Measurements from ENCODE around the gene MRM3.
"Not testable (repeated sequence)": the region's sequence is repeated elsewhere in the genome, so short reads cannot be mapped to it uniquely, and the experiment has no call there.

Gene MRM3

DNA sequence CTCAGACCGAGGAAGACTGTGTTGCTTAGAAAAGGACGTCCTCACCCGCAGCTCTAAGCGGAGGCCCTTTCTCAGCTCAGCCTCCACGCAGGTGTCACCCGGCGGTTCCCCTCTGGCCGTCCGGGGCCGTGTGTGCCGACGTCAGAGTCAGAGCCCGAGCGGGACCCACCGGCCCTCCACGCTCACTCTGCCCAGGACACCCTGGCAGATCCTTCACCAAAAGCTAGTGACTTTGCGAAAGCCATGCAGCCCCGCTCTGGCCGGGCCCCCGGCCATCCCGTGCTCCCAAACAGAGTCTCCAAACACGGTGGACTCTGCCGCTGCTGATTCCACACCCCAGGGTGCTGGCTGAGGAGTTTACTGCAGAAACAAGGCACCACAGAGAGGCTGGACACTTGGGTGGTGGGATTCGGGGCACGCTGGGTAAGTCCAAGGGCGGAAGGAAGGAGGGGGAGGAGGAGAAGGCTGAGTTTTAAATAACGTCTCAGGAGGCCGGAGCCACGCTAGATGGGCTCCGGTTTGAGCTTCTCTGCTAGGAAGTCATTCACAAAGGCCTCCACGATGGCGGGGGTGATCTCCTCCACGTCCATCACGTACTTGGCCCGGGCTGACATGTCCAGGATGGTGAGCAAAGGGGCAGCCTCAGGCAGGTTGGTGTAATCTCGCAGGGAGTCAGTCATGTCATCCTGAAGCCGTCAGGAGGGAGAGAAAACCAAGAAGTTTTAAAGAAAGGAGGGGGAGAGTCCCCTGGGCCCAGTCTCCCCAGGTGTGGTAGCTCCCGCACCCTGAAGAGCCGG, 18.5 kb downstream of the MRM3 start:
- H3K27me3 ChIP-seq (ENCODE audit: control insufficient read depth, insufficient read depth, low read length): no peaks in the 10 kb centered on the region
- no peak overlapping the region for H3K4me3 ChIP-seq (ENCODE audit: low read depth, low read length)
- H3K9ac ChIP-seq (ENCODE audit: low read depth, low read length): no peak overlapping the region
- peaks cover 13% of the 10 kb centered on the region for H3K36me3 ChIP-seq (ENCODE audit: control insufficient read depth, insufficient read depth, low read length)
- H3K9me3 ChIP-seq (ENCODE audit: control insufficient read depth, insufficient read depth, low read length): no peaks in the 10 kb centered on the region
- H3K4me1 ChIP-seq (ENCODE audit: control insufficient read depth, insufficient read depth, low read length): no peaks in the 10 kb centered on the region

DNA sequence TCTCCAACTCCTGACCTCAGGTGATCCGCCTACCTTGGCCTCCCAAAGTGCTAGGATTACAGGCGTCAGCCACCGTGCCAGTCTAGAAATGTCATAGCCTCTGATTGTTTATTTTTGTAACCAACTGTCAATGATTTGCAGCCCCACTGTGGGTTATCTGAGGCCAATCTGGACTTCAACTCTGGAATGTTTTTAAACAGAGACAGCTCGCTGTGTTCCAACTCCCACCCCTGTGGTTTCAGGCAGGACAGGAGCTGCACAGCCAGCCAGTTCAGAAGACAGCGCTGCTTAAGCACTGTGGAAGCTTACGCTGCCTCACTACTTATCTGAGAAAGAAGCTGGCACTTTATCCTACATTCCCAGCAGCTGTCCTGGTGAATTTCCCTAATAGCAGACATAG, 19.5 kb downstream of the MRM3 start:
- Histone ChIP-seq H3K9ac (ENCODE audit: low read depth, low read length) (no peak overlapping the region), H3K27me3 (ENCODE audit: control insufficient read depth, insufficient read depth, low read length) (no peaks in the 10 kb centered on the region), H3K9me3 (ENCODE audit: control insufficient read depth, insufficient read depth, low read length) (no peaks in the 10 kb centered on the region), H3K36me3 (ENCODE audit: control insufficient read depth, insufficient read depth, low read length) (peaks cover 13% of the 10 kb centered on the region), H3K4me3 (ENCODE audit: low read depth, low read length) (no peak overlapping the region), H3K4me1 (ENCODE audit: control insufficient read depth, insufficient read depth, low read length) (no peaks in the 10 kb centered on the region)

DNA sequence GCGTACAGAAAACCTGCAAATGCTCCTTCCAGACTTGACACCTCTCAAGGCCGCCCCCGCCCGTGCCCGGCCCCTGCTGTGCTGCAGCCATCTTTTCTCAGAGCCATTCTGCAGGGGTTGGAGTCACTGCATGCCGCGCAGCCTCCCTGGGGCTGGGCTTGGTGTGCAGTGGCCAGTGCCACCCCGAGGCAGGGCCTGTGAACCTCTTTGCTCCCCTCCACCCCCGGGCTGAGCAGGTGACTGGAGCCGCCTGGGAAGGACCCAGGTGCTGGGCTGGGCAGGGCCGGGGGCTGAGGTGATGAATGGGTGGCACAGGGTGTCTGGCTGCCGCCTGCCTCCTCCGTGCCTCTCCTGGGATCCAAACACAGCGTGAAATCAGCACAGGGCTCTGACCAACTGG, 20.3 kb downstream of the MRM3 start:
- H3K4me1 ChIP-seq (ENCODE audit: control insufficient read depth, insufficient read depth, low read length): no peaks in the 10 kb centered on the region
- H3K36me3 ChIP-seq (ENCODE audit: control insufficient read depth, insufficient read depth, low read length): peaks cover 14% of the 10 kb centered on the region
- H3K9me3 ChIP-seq (ENCODE audit: control insufficient read depth, insufficient read depth, low read length): no peaks in the 10 kb centered on the region
- H3K9ac ChIP-seq (ENCODE audit: low read depth, low read length): no peak overlapping the region
- no peak overlapping the region for H3K4me3 ChIP-seq (ENCODE audit: low read depth, low read length)
- H3K27me3 ChIP-seq (ENCODE audit: control insufficient read depth, insufficient read depth, low read length): no peaks in the 10 kb centered on the region

DNA sequence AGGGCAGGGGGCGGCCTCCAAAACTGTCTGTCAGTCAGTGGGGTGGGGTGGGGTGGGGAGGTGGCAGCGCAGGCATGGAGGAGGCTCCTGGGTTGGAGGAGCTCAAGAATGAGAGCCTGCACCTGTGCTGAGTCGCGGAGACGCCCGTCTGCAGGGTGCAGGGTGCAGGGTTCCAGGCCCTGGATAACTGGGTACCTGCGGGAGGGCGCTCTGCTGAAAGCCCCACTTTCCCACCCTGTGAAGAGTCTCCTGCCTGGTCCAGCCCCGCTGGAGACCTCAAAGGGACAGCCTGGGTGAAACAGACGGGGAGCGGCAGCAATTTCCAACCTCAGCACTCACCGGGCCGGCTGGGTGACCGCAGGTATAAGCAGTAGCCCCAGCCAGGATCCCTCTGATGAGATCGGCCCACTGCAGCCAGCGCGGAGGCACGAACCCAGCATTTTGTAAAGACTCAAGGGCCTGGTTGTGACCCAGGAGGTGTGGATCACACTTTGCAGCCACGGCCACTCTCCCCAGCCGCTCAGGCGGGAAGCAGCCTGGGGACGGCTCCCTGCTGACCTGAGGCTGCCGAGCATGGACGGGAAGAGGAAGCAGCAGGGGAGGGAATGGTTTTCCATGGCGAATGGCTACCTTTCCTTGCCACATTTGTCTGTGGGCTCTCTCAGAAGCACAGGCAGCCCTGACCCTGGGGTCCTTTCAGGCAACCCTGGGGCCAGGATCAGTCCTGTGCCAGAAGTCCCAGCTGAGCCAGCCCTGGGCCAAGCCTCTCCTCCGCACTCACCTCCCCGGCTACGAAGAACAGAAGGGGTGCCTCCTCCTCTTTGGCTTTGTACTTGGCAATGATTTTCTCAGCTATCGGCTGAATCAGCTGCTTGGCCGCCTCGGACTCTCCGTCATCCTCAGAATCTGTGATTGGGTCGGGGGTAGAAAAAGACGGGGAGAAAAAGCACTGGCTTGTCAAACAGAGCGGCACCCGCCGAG, 21.0 kb downstream of the MRM3 start:
- peaks cover 20% of the 10 kb centered on the region for H3K36me3 ChIP-seq (ENCODE audit: control insufficient read depth, insufficient read depth, low read length)
- H3K4me1 ChIP-seq (ENCODE audit: control insufficient read depth, insufficient read depth, low read length): no peaks in the 10 kb centered on the region
- H3K4me3 ChIP-seq (ENCODE audit: low read depth, low read length): no peak overlapping the region
- H3K9ac ChIP-seq (ENCODE audit: low read depth, low read length): no peak overlapping the region
- no peaks in the 10 kb centered on the region for H3K9me3 ChIP-seq (ENCODE audit: control insufficient read depth, insufficient read depth, low read length)
- no peaks in the 10 kb centered on the region for H3K27me3 ChIP-seq (ENCODE audit: control insufficient read depth, insufficient read depth, low read length)

DNA sequence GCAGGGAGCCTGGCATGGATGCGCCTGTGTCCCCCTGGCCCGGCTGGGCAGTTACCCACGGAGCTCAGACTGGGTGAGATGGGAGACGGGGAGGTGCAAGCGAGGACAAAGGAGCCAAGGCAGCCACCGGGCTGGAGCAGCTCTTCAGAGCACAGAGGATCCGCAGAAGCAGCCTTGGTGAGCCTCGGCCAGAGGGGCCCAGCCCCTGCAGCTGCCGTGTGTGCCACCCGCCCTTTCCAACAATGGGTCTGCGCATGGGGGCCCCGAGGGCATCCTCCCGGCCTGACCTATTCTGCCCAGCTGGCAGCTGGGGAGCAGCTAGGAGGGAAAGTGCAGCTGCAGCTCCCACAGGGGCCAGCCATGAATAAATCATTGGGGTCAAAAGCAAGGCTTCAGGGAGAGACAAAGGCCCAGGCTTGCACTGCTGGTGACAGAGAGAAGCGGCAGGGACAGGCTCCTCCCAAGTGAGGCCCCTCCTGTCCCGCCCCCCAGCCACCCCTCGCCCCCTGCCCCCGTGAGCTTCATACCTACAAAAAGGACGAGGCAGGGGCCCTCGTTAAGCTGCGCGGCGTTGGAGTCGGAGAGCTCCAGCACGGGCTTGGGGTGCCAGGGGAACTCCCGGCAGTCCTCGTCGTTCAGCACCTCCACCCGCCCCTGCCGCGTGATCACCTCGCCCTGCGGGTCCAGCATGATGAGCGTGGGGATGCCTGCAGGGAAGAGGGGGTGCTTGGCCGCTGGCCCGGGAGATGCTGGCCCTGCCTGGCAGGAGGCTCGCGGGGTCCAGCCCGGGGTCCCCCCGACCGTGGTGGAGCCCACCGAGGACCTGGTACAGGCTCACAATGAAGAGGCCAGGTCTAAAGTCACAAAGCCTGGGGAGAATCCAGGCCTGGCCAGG, 22.6 kb downstream of the MRM3 start:
- Histone ChIP-seq H3K27me3 (ENCODE audit: control insufficient read depth, insufficient read depth, low read length) (no peaks in the 10 kb centered on the region), H3K9me3 (ENCODE audit: control insufficient read depth, insufficient read depth, low read length) (no peaks in the 10 kb centered on the region), H3K4me1 (ENCODE audit: control insufficient read depth, insufficient read depth, low read length) (no peaks in the 10 kb centered on the region), H3K9ac (ENCODE audit: low read depth, low read length) (no peak overlapping the region), H3K4me3 (ENCODE audit: low read depth, low read length) (no peak overlapping the region), H3K36me3 (ENCODE audit: control insufficient read depth, insufficient read depth, low read length) (peaks cover 24% of the 10 kb centered on the region)

DNA sequence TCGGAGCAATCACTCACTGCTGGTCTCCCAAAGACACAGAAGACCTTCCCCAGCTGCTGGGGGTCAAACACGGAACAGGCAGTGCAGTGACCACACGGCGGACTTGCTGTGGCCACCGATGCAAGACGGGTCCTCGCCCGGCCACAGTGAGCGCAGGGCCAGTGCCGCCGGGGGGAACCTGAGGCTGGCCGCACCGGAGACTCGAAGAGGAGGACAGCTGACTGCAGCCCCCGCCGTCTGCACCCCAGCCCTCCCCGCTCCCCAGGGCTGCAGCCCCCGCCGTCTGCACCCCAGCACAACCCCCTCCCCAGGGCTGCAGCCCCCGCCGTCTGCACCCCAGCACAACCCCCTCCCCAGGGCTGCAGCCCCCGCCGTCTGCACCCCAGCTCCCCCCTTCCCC, 23.7 kb downstream of the MRM3 start:
- peaks cover 28% of the 10 kb centered on the region for H3K36me3 ChIP-seq (ENCODE audit: control insufficient read depth, insufficient read depth, low read length)
- not testable (repeated sequence) for H3K4me3 ChIP-seq (ENCODE audit: low read depth, low read length); H3K27me3 ChIP-seq (ENCODE audit: control insufficient read depth, insufficient read depth, low read length); H3K9me3 ChIP-seq (ENCODE audit: control insufficient read depth, insufficient read depth, low read length); H3K9ac ChIP-seq (ENCODE audit: low read depth, low read length); H3K4me1 ChIP-seq (ENCODE audit: control insufficient read depth, insufficient read depth, low read length)

DNA sequence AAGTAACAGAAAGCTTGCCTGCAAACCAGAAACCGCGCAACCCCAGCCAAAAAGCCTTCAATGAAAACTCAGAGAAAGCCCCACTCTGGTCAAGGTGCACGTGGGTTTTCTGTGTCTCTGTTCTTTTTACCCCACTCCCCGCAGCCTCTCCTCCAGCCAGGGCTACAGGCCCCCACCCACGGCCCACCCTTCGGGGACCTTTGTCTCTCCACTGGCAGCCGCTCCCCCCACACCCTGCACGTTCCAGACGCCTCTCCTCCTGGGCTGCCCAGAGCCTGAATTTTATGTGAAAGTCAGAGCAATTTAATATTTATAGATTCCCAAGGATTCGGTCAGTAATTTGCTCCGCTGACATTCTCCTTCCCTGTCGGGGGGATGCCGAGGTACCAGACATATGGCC, 24.2 kb downstream of the MRM3 start:
- Histone ChIP-seq H3K36me3 (ENCODE audit: control insufficient read depth, insufficient read depth, low read length) (peaks cover 28% of the 10 kb centered on the region), H3K4me1 (ENCODE audit: control insufficient read depth, insufficient read depth, low read length) (no peaks in the 10 kb centered on the region), H3K9me3 (ENCODE audit: control insufficient read depth, insufficient read depth, low read length) (no peaks in the 10 kb centered on the region), H3K27me3 (ENCODE audit: control insufficient read depth, insufficient read depth, low read length) (no peaks in the 10 kb centered on the region), H3K9ac (ENCODE audit: low read depth, low read length) (no peak overlapping the region), H3K4me3 (ENCODE audit: low read depth, low read length) (no peak overlapping the region)

DNA sequence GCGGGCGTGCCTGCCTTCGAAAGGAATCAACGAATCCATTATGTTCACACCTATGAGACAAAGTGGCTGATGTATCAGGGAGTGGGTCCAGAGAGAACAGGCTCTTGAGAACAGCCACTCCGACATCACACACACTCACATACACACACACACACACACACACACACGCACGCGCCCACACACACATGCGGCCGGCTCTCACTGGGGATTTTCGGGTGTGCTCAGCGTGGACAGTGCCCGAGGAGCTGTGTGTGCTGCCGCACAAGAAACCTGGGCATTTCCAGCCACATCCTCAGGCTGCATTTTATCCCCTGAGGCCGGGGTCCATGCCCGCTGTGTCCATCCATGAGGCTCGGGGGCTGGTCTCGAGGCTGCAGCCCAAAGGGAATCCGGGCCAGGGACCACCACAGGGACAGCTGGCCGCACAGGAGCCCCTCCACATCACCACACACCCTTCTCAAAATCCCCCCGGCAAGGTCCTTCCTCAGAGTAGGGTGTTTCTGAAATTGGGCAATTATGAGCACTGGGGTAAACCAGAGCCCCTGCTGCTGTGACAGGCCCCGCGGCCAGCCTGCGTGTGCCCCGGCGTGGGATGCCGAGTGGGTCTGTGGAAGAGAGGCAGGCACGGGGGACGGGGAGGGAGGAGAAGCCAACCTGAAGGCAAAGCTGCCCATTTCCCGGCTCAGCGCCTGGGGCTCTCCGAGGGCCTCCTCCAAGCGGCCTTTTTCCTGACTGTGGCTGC, 24.8 kb downstream of the MRM3 start:
- Histone ChIP-seq H3K4me3 (ENCODE audit: low read depth, low read length) (no peak overlapping the region), H3K9ac (ENCODE audit: low read depth, low read length) (no peak overlapping the region), H3K4me1 (ENCODE audit: control insufficient read depth, insufficient read depth, low read length) (no peaks in the 10 kb centered on the region), H3K9me3 (ENCODE audit: control insufficient read depth, insufficient read depth, low read length) (no peaks in the 10 kb centered on the region), H3K36me3 (ENCODE audit: control insufficient read depth, insufficient read depth, low read length) (peaks cover 28% of the 10 kb centered on the region), H3K27me3 (ENCODE audit: control insufficient read depth, insufficient read depth, low read length) (no peaks in the 10 kb centered on the region)

DNA sequence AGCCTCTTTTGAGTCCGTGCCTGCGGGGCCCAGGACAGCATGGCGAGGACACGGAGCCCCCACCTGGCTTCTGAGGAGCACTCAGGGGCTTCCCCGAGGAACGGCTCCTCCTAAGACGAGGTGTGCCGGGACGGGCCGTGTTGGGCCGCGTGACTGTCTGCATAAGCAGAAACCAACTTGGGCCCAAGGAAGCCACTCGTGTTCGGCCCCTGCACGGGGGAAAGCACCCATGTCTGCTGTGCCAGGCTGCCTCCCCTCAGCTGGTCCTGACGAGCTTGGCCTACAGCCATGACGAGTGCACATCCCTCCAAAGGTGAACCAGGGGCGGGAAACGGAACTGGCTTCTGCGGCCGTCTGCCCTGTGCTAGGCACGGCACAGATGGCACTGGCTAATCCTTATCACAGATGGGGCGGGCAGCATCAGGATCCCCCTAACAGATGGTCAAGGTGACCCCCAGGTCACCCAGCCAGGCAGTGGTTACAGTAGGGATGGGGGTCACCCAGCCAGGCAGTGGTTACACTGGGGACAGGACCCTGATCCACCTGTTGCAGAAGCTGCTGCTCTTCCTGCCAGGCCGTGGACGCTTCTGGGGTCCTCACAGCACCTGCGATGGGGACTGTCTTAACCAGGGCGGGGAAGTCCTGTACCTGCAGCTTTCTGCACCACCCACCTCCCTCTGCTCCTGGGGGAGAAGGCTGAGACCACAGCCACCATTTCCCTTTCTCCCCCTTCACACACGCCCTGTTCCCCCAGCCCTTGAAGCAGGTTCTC, 25.6 kb downstream of the MRM3 start:
- no peak overlapping the region for H3K9ac ChIP-seq (ENCODE audit: low read depth, low read length)
- H3K27me3 ChIP-seq (ENCODE audit: control insufficient read depth, insufficient read depth, low read length): no peaks in the 10 kb centered on the region
- no peaks in the 10 kb centered on the region for H3K4me1 ChIP-seq (ENCODE audit: control insufficient read depth, insufficient read depth, low read length)
- peaks cover 35% of the 10 kb centered on the region for H3K36me3 ChIP-seq (ENCODE audit: control insufficient read depth, insufficient read depth, low read length)
- no peaks in the 10 kb centered on the region for H3K9me3 ChIP-seq (ENCODE audit: control insufficient read depth, insufficient read depth, low read length)
- H3K4me3 ChIP-seq (ENCODE audit: low read depth, low read length): no peak overlapping the region

DNA sequence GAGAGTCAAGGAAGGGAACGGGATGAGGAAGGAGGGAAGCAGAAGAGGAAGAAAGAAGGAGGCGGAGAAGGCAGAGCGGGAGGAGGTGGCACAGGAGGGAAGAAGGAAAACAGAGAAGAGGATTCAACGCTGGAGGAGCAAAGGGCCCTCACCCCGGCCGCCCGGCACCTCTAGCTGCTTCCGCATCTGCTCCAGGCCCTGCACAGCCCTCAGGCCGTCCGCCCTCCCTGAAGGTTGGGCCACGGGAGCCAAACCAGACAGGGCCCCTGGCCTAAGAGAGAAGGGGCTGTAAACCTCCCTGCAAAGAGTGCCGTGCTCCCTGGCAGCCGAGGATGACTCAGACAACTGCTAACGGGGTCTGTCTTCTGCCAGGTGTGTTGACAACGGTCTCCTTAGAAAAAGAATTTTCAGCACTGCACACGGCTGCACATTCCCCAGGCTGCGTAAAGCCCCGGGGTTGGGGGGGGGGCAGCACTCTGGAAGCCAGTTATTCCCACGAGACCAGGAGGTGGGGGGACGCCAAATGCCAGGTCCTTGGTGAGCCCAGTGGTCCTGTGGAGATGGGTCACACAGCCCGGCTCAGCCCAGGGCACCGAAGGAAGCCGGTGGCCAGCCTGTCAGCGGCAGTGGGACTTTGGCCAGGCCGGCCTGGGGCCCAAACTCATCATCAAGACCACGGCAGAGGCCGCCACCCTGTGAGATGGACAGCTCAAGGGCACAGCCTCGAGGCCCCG, 29.1 kb downstream of the MRM3 start:
- Histone ChIP-seq H3K4me3 (ENCODE audit: low read depth, low read length) (no peak overlapping the region), H3K27me3 (ENCODE audit: control insufficient read depth, insufficient read depth, low read length) (no peaks in the 10 kb centered on the region), H3K9ac (ENCODE audit: low read depth, low read length) (no peak overlapping the region), H3K4me1 (ENCODE audit: control insufficient read depth, insufficient read depth, low read length) (no peaks in the 10 kb centered on the region), H3K9me3 (ENCODE audit: control insufficient read depth, insufficient read depth, low read length) (no peaks in the 10 kb centered on the region), H3K36me3 (ENCODE audit: control insufficient read depth, insufficient read depth, low read length) (peaks cover 43% of the 10 kb centered on the region)
